HL-60 (cell line): ENCODE data around the gene NOG.

Source experiments
- DNase-seq, 2 experiments: peaks; one replicate each; pipeline ENCODE4 v3.0.0-alpha.2; 2010 to 2020; ENCODE audit warnings: low read depth in 1 of 2, low spot score in 1 of 2
- H3K27ac ChIP-seq: fragments of 250-450 bp; sonication (Bioruptor Pico); replicated peaks from 2 replicates; pipeline ENCODE4 v1.5.1; 2020; ENCODE audit warnings: mild to moderate bottlenecking, moderate library complexity
- H3K27me3 ChIP-seq: fragments of 250-450 bp; sonication (Bioruptor Pico); 2 replicates; pipeline ENCODE4 v1.5.1; 2021; ENCODE audit warnings: mild to moderate bottlenecking, moderate library complexity; ENCODE audit not compliant: insufficient read depth, poor library complexity, severe bottlenecking
- H3K4me3 ChIP-seq: replicated peaks from 2 replicates; pipeline ENCODE4 v1.5.1; 2011; ENCODE audit warnings: mild to moderate bottlenecking, control low read depth, low read length; ENCODE audit not compliant: insufficient read depth
- CTCF ChIP-seq: IDR thresholded peaks from one replicate; pipeline ENCODE4 v1.5.1; 2011; ENCODE audit warnings: low read length, control low read depth, inconsistent platforms; ENCODE audit not compliant: insufficient read depth
- GABPA ChIP-seq: IDR thresholded peaks from 2 replicates; pipeline ENCODE4 v1.6.1; 2012; ENCODE audit warnings: low read depth
- POLR2AphosphoS5 ChIP-seq: IDR thresholded peaks from 2 replicates; pipeline ENCODE4 v1.6.1; 2012; ENCODE audit warnings: low read depth
- REST ChIP-seq: IDR thresholded peaks from 2 replicates; pipeline ENCODE4 v1.6.1; 2012; ENCODE audit warnings: low read depth; ENCODE audit not compliant: insufficient replicate concordance
- SPI1 ChIP-seq: IDR thresholded peaks from 2 replicates; pipeline ENCODE4 v1.6.1; 2012; ENCODE audit warnings: low read depth, mild to moderate bottlenecking, borderline replicate concordance

The NOG gene

GRCh38 chr17:56638591-56639051 is 45.1 kb downstream of the NOG start:
- Histone ChIP-seq H3K4me3 (no peak overlapping the region), H3K27ac (no peak overlapping the region), H3K27me3 (no peaks in the 10 kb centered on the region)
- TF ChIP-seq CTCF: no peak
- DNase-seq: no peak

- DNase-seq: no peak
- no peak overlapping the region for H3K4me3 ChIP-seq
- no peak for TF ChIP-seq POLR2AphosphoS5
- H3K27me3 ChIP-seq: no peaks in the 10 kb centered on the region
- H3K27ac ChIP-seq: no peak overlapping the region
Measured at GRCh38 chr17:56639517-56639916, 46.0 kb downstream of the NOG start.

GRCh38 chr17:56640116-56640515 is 46.6 kb downstream of the NOG start:
- Histone ChIP-seq H3K27ac (no peak overlapping the region), H3K4me3 (no peak overlapping the region), H3K27me3 (no peaks in the 10 kb centered on the region)
- no peak for TF ChIP-seq REST
- TF ChIP-seq GABPA: no peak
- no peak for TF ChIP-seq CTCF
- TF ChIP-seq SPI1: no peak
- TF ChIP-seq POLR2AphosphoS5: no peak
- DNase-seq: no peak

GRCh38 chr17:56641373-56641772 is 47.9 kb downstream of the NOG start:
- DNase-seq: no peak
- TF ChIP-seq REST: no peak
- no peak for TF ChIP-seq SPI1
- TF ChIP-seq POLR2AphosphoS5: no peak
- no peak for TF ChIP-seq GABPA
- TF ChIP-seq CTCF: no peak
- Histone ChIP-seq H3K27ac (no peak overlapping the region), H3K27me3 (no peaks in the 10 kb centered on the region), H3K4me3 (no peak overlapping the region)
